ENCODE data around the gene KRTAP3-2. TPM values are rescaled to one million over a fixed set of nuclear protein-coding genes. Genes with fewer than 3 reads are reported as not detected.
"Not testable (repeated sequence)": the region's sequence is repeated elsewhere in the genome, so short reads cannot be mapped to it uniquely, and the experiment has no call there.

KRTAP3-2 gene
- total RNA-seq, 4 donors from 2014 or later: not detected

DNA sequence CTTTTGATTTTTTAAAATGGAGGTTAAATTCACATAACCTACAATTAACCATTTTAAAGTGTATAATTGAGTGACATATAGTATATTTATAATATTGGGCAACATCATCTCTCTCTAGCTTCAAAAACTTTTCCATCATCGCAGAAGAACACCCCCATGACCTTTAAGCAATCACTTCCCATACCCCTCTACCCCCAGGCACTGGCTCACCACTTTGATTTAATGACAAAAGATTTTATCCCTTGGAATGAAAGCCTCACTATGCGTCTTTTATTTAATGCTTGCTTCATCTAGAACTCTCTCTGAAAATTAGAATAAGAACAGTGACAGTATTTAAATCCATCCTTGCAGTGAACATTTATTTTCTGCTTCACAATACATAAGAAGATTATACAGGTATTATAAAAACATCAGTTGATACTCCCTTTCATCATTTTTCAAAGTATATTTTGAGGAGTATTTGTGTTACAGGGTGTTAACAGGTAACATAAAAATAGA, 38.2 kb upstream of the KRTAP3-2 start:
- Histone ChIP-seq H3K9me3 (no peaks in the 10 kb centered on the region), H3K4me1 (no peaks in the 10 kb centered on the region), H3K27ac (no peak overlapping the region), H3K27me3 (no peaks in the 10 kb centered on the region), H3K4me3 (no peak overlapping the region), H3K36me3 (no peaks in the 10 kb centered on the region)
- 68 to 72% methylated on average over 2 of the region's 2 CpGs for WGBS, 2 donors
- TF ChIP-seq EP300 (IDR thresholded peaks at IDR 0.05) (no peak), POLR2A (IDR thresholded peaks at IDR 0.05) (no peak)
- TF ChIP-seq, protein P1, sequence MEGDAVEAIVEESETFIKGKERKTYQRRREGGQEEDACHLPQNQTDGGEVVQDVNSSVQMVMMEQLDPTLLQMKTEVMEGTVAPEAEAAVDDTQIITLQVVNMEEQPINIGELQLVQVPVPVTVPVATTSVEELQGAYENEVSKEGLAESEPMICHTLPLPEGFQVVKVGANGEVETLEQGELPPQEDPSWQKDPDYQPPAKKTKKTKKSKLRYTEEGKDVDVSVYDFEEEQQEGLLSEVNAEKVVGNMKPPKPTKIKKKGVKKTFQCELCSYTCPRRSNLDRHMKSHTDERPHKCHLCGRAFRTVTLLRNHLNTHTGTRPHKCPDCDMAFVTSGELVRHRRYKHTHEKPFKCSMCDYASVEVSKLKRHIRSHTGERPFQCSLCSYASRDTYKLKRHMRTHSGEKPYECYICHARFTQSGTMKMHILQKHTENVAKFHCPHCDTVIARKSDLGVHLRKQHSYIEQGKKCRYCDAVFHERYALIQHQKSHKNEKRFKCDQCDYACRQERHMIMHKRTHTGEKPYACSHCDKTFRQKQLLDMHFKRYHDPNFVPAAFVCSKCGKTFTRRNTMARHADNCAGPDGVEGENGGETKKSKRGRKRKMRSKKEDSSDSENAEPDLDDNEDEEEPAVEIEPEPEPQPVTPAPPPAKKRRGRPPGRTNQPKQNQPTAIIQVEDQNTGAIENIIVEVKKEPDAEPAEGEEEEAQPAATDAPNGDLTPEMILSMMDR (IDR thresholded peaks at IDR 0.05): no peak
- no peak for DNase-seq (ENCODE audit: low spot score in 2 of 2)

DNA sequence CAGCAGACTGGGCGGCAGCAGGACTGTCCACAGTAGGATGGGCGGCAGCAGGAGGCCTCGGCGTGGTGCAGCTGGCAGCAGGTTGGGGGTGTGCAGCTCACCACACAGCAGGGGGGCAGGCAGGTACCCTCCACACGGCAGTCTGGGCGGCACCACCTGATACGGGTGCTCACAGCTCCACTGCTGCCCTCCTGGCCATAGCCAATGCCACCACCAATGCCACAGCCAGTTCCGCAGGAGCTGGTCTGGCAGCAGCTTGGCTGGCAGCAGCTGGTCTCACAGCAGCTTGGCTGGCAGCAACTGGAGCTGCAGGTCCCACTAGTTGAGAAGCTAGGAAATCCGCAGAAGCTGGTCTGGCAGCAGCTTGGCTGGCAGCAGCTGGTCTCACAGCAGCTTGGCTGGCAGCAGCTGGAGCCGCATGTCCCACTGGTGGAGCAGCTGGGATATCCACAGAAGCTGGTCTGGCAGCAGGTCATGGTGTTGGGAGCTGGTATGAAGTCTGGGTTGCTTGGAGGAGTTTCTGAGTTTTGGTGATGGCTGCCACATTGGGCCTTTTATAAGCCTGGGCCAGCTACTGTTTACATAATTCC, 34.7 kb upstream of the KRTAP3-2 start, which contains the start of gene KRTAP1-3:
Gene KRTAP1-3, minus strand, starts transcription at position 529 of the 590 bp plus-strand sequence. Its CDS starts 53 bp downstream, at position 476.
- WGBS, 2 donors: 91 to 93% methylated on average over 6 to 9 of the region's 10 CpGs
- not testable (repeated sequence) for H3K27me3 ChIP-seq; H3K9me3 ChIP-seq; H3K4me1 ChIP-seq; H3K27ac ChIP-seq; H3K36me3 ChIP-seq; DNase-seq (ENCODE audit: low spot score in 2 of 2); H3K4me3 ChIP-seq

DNA sequence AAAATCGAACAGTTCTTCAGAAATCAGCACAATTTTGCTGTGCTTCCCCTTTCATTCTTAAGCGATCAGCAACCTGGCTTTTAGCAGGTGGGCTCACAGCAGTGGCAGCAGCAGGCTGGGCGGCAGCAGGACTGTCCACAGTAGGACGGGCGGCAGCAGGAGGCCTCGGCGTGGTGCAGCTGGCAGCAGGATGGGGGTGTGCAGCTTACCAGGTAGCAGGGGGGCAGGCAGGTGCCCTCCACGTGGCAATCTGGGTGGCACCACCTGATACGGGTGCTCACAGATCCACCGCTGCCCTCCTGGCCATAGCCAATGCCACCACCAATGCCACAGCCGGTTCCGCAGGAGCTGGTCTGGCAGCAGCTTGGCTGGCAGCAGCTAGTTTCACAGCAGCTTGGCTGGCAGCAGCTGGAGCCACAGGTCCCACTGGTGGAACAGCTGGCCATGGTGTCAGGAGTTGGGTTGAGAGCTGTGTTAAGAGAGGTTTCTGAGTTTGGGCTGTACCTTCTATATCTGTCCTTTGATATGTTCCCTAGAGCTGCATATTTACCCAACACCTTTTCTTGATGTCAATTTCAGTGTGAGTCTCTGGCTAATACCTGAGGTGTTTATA, 30.0 kb upstream of the KRTAP3-2 start, which contains the start of gene KRTAP1-4:
Gene KRTAP1-4, minus strand, starts transcription at position 563 of the 613 bp plus-strand sequence. Its CDS starts 117 bp downstream, at position 446.
- 80 to 82% methylated on average over 7 to 12 of the region's 12 CpGs for WGBS, 2 donors
- Histone ChIP-seq H3K27ac (no peak within 1 kb of the TSS), H3K4me3 (no peak within 1 kb of the TSS), H3K4me1 (no peaks in the 10 kb centered on the region), H3K27me3 (no peaks in the 10 kb centered on the region), H3K36me3 (no peaks in the 10 kb centered on the region), H3K9me3 (no peaks in the 10 kb centered on the region)
- TF ChIP-seq EP300 (IDR thresholded peaks at IDR 0.05) (no peak), POLR2A (IDR thresholded peaks at IDR 0.05) (no peak)
- TF ChIP-seq, protein P1 (IDR thresholded peaks at IDR 0.05): no peak
- no peak for DNase-seq (ENCODE audit: low spot score in 2 of 2)

DNA sequence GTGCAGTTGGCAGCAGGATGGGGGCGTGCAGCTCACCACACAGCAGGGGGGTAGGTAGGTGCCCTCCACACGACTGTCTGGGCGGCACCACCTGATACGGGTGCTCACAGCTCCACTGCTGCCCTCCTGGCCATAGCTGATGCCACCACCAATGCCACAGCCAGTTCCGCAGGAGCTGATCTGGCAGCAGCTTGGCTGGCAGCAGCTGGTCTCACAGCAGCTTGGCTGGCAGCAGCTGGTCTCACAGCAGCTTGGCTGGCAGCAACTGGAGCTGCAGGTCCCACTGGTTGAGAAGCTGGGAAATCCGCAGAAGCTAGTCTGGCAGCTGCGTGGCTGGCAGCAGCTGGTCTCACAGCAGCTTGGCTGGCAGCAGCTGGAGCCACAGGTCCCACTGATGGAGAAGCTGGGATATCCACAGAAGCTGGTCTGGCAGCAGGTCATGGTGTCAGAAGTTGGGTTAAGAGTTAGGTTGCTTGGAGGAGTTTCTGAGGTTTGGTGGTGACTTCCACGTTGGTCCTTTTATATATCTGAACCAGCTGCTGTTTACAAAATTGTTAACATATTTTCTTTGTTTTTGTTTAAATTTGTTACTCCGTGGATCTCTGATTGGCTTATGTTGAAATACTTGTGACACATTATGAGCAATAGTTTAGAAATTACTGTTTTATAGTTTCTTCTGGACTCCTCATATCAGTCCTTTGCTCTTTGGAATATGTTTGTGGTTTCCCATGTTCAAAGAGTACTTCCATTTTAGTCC, 27.2 kb upstream of the KRTAP3-2 start, which contains the start of gene KRTAP1-5:
Gene KRTAP1-5, minus strand, starts transcription at position 494 of the 757 bp plus-strand sequence. Its CDS starts 53 bp downstream, at position 441.
- no peaks in the 10 kb centered on the region for H3K9me3 ChIP-seq
- H3K4me3 ChIP-seq: no peak within 1 kb of the TSS
- H3K27me3 ChIP-seq: no peaks in the 10 kb centered on the region
- 80 to 87% methylated on average over 6 to 9 of the region's 9 CpGs for WGBS, 2 donors
- H3K4me1 ChIP-seq: no peaks in the 10 kb centered on the region
- TF ChIP-seq EP300 (IDR thresholded peaks at IDR 0.05) (no peak), POLR2A (IDR thresholded peaks at IDR 0.05) (no peak)
- TF ChIP-seq, protein P1 (IDR thresholded peaks at IDR 0.05): no peak
- no peak for DNase-seq (ENCODE audit: low spot score in 2 of 2)
- H3K36me3 ChIP-seq: no peaks in the 10 kb centered on the region
- H3K27ac ChIP-seq: no peak within 1 kb of the TSS

DNA sequence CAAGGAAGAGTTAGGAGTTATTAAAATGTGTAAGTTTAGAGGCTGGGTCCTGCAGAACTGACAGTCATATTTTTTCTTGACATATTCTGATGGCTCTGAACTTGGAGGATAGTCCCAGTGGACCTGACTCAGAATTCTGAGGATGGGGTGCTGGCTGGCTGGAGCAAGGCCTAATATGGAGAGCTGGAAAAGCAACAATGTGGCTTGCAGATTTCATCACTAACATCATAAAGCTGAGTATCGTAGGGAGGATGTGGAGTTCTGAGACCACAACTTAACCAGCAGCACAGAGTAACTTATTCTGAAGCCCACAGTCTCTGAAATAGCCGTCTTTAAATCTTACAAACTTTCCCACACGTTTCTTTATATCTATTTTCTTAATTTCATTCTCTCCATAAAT, 25.0 kb upstream of the KRTAP3-2 start:
- Histone ChIP-seq H3K36me3 (no peaks in the 10 kb centered on the region), H3K27me3 (no peaks in the 10 kb centered on the region), H3K9me3 (no peaks in the 10 kb centered on the region), H3K4me3 (no peak overlapping the region), H3K27ac (no peak overlapping the region), H3K4me1 (no peaks in the 10 kb centered on the region)
- 82 to 85% methylated on average over 3 of the region's 3 CpGs for WGBS, 2 donors
- no peak for DNase-seq (ENCODE audit: low spot score in 2 of 2)
- TF ChIP-seq EP300 (IDR thresholded peaks at IDR 0.05) (no peak), POLR2A (IDR thresholded peaks at IDR 0.05) (no peak)
- TF ChIP-seq, protein P1 (IDR thresholded peaks at IDR 0.05): no peak
